ENCODE results near the gene TMEM161A.
"Not testable (repeated sequence)": the region's sequence is repeated elsewhere in the genome, so short reads cannot be mapped to it uniquely, and the experiment has no call there.

DNA sequence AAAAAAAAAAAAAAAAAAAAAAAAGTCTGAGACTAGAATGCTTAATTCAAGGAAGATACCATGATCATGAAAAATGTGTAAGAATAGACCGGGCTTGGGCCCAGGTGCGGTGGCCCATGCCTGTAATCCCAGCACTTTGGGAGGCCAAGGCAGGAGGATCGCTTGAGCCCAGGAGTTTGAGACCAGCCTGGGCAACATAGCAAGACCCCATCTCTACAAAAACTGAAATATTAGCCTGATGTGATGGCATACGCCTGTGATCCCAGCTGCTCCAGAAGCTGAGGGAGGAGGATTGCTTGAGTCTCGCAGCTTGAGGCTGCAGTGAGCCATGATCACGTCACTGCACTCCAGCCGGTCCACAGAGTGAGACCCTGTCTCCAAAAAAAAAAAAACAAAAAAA, 31.3 kb downstream of the TMEM161A start:
- TF ChIP-seq CTCF, POLR2A (IDR thresholded peaks at IDR 0.05): not testable (repeated sequence)
